DOHH2 (cell line): ENCODE data around the gene SWT1.
"Not testable (repeated sequence)": the region's sequence is repeated elsewhere in the genome, so short reads cannot be mapped to it uniquely, and the experiment has no call there.

ENCODE experiments used
- H3F3A ChIP-seq: fragments of 200-600 bp; sonication (generic), shearing (Covaris generic); 2 replicates; pipeline ENCODE4 v1.6.0; 2016; ENCODE audit warnings: antibody characterized with exemption, mild to moderate bottlenecking; ENCODE audit not compliant: control insufficient read depth, insufficient read depth
- H3K27ac ChIP-seq: fragments of 200-600 bp; sonication (generic); 2 replicates; pipeline ENCODE4 v1.5.1; 2014; ENCODE audit warnings: low read depth, mild to moderate bottlenecking, low read length, moderate library complexity
- H3K27me3 ChIP-seq: fragments of 200-600 bp; sonication (generic); 2 replicates; pipeline ENCODE4 v1.6.1; 2014; ENCODE audit warnings: mild to moderate bottlenecking, low read length, mixed read lengths; ENCODE audit not compliant: control insufficient read depth
- H3K36me3 ChIP-seq: fragments of 200-600 bp; sonication (generic); 2 replicates; pipeline ENCODE4 v1.6.1; 2014; ENCODE audit warnings: mild to moderate bottlenecking, low read length, moderate library complexity, mixed read lengths; ENCODE audit not compliant: control insufficient read depth
- H3K4me1 ChIP-seq: fragments of 200-600 bp; sonication (generic); 2 replicates; pipeline ENCODE4 v1.6.1; 2014; ENCODE audit warnings: mild to moderate bottlenecking, low read length, mixed read lengths; ENCODE audit not compliant: control insufficient read depth
- H3K4me2 ChIP-seq: fragments of 200-600 bp; sonication (generic); 2 replicates; pipeline ENCODE4 v1.6.0; 2014; ENCODE audit warnings: mild to moderate bottlenecking, low read length, moderate library complexity
- H3K4me3 ChIP-seq: fragments of 200-600 bp; sonication (generic); 2 replicates; pipeline ENCODE4 v1.5.1; 2014; ENCODE audit warnings: mild to moderate bottlenecking, low read length, mixed read lengths
- H3K79me2 ChIP-seq: fragments of 200-600 bp; sonication (generic); 2 replicates; pipeline ENCODE4 v1.6.1; 2014; ENCODE audit warnings: mild to moderate bottlenecking, low read length, mixed read lengths; ENCODE audit not compliant: control insufficient read depth
- H3K9me2 ChIP-seq: fragments of 200-600 bp; sonication (generic); replicated peaks from 2 replicates; pipeline ENCODE4 v1.6.1; 2014; ENCODE audit warnings: mild to moderate bottlenecking, low read length, mixed read lengths; ENCODE audit not compliant: control insufficient read depth
- H3K9me3 ChIP-seq: fragments of 200-600 bp; sonication (generic); 2 replicates; pipeline ENCODE4 v1.6.1; 2014; ENCODE audit warnings: antibody characterized with exemption, low read length, mixed read lengths; ENCODE audit not compliant: control insufficient read depth, insufficient read depth
- H4K20me1 ChIP-seq: fragments of 200-600 bp; sonication (generic); 2 replicates; pipeline ENCODE4 v1.6.0; 2014; ENCODE audit warnings: low read depth, mild to moderate bottlenecking, antibody characterized with exemption, low read length, moderate library complexity; ENCODE audit not compliant: control insufficient read depth, insufficient read depth
- CTCF ChIP-seq: fragments of 200-600 bp; sonication (generic); IDR thresholded peaks from one replicate; pipeline ENCODE4 v1.5.1; 2014; ENCODE audit warnings: antibody characterized with exemption, mild to moderate bottlenecking, low read depth, low read length; ENCODE audit not compliant: poor library complexity, severe bottlenecking
- EZH2phosphoT487 ChIP-seq: fragments of 200-600 bp; sonication (generic); IDR thresholded peaks from 2 replicates; pipeline ENCODE4 v1.6.1; 2017; ENCODE audit warnings: borderline replicate concordance, mild to moderate bottlenecking, antibody characterized with exemption, low read length, moderate library complexity, mixed read lengths

The SWT1 gene

GRCh38 chr1:185232874-185233273 lies 75.9 kb downstream of the SWT1 start:
- H3K36me3 ChIP-seq: no peaks in the 10 kb centered on the region
- H3K4me1 ChIP-seq: no peaks in the 10 kb centered on the region
- TF ChIP-seq EZH2phosphoT487: no peak
- no peak for TF ChIP-seq CTCF
- no peaks in the 10 kb centered on the region for H3K9me2 ChIP-seq
- H3K4me2 ChIP-seq: no peak overlapping the region
- H3K27me3 ChIP-seq: no peaks in the 10 kb centered on the region
- no peaks in the 10 kb centered on the region for H3F3A ChIP-seq
- no peak overlapping the region for H3K4me3 ChIP-seq
- no peaks in the 10 kb centered on the region for H3K79me2 ChIP-seq
- H3K9me3 ChIP-seq: no peaks in the 10 kb centered on the region
- no peak overlapping the region for H3K27ac ChIP-seq
- H4K20me1 ChIP-seq: no peaks in the 10 kb centered on the region

GRCh38 chr1:185234183-185234582 lies 77.2 kb downstream of the SWT1 start:
- not testable (repeated sequence) for H3K4me2 ChIP-seq, H3K36me3 ChIP-seq, H3K27ac ChIP-seq, H3K9me3 ChIP-seq, H4K20me1 ChIP-seq, H3K27me3 ChIP-seq, H3K4me1 ChIP-seq, H3K4me3 ChIP-seq, H3F3A ChIP-seq, H3K79me2 ChIP-seq, H3K9me2 ChIP-seq

- H3K27ac ChIP-seq: not testable (repeated sequence)
Observed at GRCh38 chr1:185237176-185237575, 80.2 kb downstream of the SWT1 start.

GRCh38 chr1:185237661-185238060 lies 80.7 kb downstream of the SWT1 start:
- TF ChIP-seq EZH2phosphoT487 (no peak), CTCF (peak; percentile 1)
- no peak overlapping the region for H3K4me3 ChIP-seq
- no peaks in the 10 kb centered on the region for H3K79me2 ChIP-seq
- H3K27me3 ChIP-seq: no peaks in the 10 kb centered on the region
- H3K4me1 ChIP-seq: no peaks in the 10 kb centered on the region
- no peak overlapping the region for H3K27ac ChIP-seq
- H3K9me3 ChIP-seq: no peaks in the 10 kb centered on the region
- H3K4me2 ChIP-seq: no peak overlapping the region
- H3K9me2 ChIP-seq: no peaks in the 10 kb centered on the region
- no peaks in the 10 kb centered on the region for H4K20me1 ChIP-seq
- H3F3A ChIP-seq: no peaks in the 10 kb centered on the region
- no peaks in the 10 kb centered on the region for H3K36me3 ChIP-seq

More at GRCh38 chr1:185237176-185237575, 80.2 kb downstream of the SWT1 start:
- not testable (repeated sequence) for H3K9me2 ChIP-seq, H3K4me2 ChIP-seq, H4K20me1 ChIP-seq, H3F3A ChIP-seq, H3K9me3 ChIP-seq, H3K27me3 ChIP-seq, H3K36me3 ChIP-seq, H3K79me2 ChIP-seq, H3K4me3 ChIP-seq, H3K4me1 ChIP-seq

- Histone ChIP-seq H3F3A (no peaks in the 10 kb centered on the region), H3K4me2 (no peak overlapping the region), H3K36me3 (no peaks in the 10 kb centered on the region), H4K20me1 (no peaks in the 10 kb centered on the region), H3K27ac (no peak overlapping the region), H3K79me2 (no peaks in the 10 kb centered on the region), H3K4me1 (no peaks in the 10 kb centered on the region), H3K9me3 (no peaks in the 10 kb centered on the region), H3K9me2 (no peaks in the 10 kb centered on the region), H3K4me3 (no peak overlapping the region), H3K27me3 (no peaks in the 10 kb centered on the region)
- TF ChIP-seq EZH2phosphoT487: no peak
- peak; percentile 21 for TF ChIP-seq CTCF
Observed at GRCh38 chr1:185238447-185238846, 81.5 kb downstream of the SWT1 start.
